ENCODE data around the gene HYDIN. TPM values are rescaled to one million over a fixed set of nuclear protein-coding genes. Genes with fewer than 3 reads are reported as not detected.

HYDIN gene
- polyA plus RNA-seq, 1 donor from 2014 or later, result 2.2 TPM

GRCh38 chr16:70760221-70760620 lies 470.3 kb downstream of the HYDIN start:
- Histone ChIP-seq H3K27ac (ENCODE audit: low read length) (no peak overlapping the region), H4K20me1 (ENCODE audit: insufficient read depth) (no peaks in the 10 kb centered on the region), H3K27me3 (ENCODE audit: insufficient read depth, low read depth, low read length) (no peaks in the 10 kb centered on the region), H3K9me2 (ENCODE audit: insufficient read depth, low read length) (no peaks in the 10 kb centered on the region), H3K79me2 (replicated peaks; ENCODE audit: insufficient read depth, low read length) (no peaks in the 10 kb centered on the region), H3K4me3 (ENCODE audit: low read length) (no peak overlapping the region), H2AFZ (ENCODE audit: low read depth, low read length) (no peak overlapping the region), H3K9me3 (ENCODE audit: low read length) (no peaks in the 10 kb centered on the region), H3F3A (ENCODE audit: insufficient read depth, low read length, poor library complexity, severe bottlenecking) (no peaks in the 10 kb centered on the region), H3K4me2 (ENCODE audit: low read length) (no peak overlapping the region), H3K9ac (ENCODE audit: low read length) (no peak overlapping the region), H3K36me3 (ENCODE audit: insufficient read depth, low read length) (no peaks in the 10 kb centered on the region)
- TF ChIP-seq EP300 (conservative IDR thresholded peaks at IDR 0.05; ENCODE audit: poor library complexity, severe bottlenecking) (no peak), TAF1 (IDR thresholded peaks at IDR 0.05; ENCODE audit: low read depth) (no peak), SMC3 (conservative IDR thresholded peaks at IDR 0.05; ENCODE audit: poor library complexity) (no peak), MXI1 (conservative IDR thresholded peaks at IDR 0.05; ENCODE audit: poor library complexity, severe bottlenecking) (no peak), EZH2 (IDR thresholded peaks at IDR 0.05; ENCODE audit: borderline replicate concordance, insufficient read depth, low read length, poor library complexity, severe bottlenecking) (no peak), RAD21 (conservative IDR thresholded peaks at IDR 0.05) (no peak), CTCF (IDR thresholded peaks at IDR 0.05; ENCODE audit: poor library complexity, severe bottlenecking) (no peak), POLR2AphosphoS5 (IDR thresholded peaks at IDR 0.05) (no peak)
- TF ChIP-seq, protein P1, sequence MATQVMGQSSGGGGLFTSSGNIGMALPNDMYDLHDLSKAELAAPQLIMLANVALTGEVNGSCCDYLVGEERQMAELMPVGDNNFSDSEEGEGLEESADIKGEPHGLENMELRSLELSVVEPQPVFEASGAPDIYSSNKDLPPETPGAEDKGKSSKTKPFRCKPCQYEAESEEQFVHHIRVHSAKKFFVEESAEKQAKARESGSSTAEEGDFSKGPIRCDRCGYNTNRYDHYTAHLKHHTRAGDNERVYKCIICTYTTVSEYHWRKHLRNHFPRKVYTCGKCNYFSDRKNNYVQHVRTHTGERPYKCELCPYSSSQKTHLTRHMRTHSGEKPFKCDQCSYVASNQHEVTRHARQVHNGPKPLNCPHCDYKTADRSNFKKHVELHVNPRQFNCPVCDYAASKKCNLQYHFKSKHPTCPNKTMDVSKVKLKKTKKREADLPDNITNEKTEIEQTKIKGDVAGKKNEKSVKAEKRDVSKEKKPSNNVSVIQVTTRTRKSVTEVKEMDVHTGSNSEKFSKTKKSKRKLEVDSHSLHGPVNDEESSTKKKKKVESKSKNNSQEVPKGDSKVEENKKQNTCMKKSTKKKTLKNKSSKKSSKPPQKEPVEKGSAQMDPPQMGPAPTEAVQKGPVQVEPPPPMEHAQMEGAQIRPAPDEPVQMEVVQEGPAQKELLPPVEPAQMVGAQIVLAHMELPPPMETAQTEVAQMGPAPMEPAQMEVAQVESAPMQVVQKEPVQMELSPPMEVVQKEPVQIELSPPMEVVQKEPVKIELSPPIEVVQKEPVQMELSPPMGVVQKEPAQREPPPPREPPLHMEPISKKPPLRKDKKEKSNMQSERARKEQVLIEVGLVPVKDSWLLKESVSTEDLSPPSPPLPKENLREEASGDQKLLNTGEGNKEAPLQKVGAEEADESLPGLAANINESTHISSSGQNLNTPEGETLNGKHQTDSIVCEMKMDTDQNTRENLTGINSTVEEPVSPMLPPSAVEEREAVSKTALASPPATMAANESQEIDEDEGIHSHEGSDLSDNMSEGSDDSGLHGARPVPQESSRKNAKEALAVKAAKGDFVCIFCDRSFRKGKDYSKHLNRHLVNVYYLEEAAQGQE (IDR thresholded peaks at IDR 0.05; ENCODE audit: borderline replicate concordance), result no peak

DNA sequence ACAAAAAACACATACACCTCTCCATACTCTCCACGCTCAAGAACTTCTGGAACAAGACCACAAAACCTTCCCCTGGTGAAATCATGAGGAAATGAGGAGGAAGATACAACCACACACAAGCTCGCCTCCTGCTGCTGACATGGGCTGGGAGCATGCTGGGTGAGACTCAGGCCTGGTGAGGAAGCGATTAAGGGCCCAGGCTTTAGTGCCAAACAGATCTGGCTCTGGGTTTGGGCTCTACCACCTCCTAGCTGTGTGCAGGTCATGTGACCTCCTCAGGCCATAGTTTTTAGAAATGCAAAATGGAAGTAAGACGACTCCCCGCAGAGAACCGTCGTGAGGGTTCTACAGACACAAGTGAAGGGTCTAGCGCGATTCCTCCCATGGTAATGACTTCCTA lies 470.9 kb downstream of the HYDIN start:
- H3K4me2 ChIP-seq (ENCODE audit: low read length), result no peak overlapping the region
- H3K36me3 ChIP-seq (ENCODE audit: insufficient read depth, low read length), result no peaks in the 10 kb centered on the region
- no peak overlapping the region for H3K4me3 ChIP-seq (ENCODE audit: low read length)
- no peak overlapping the region for H3K9ac ChIP-seq (ENCODE audit: low read length)
- no peaks in the 10 kb centered on the region for H3K27me3 ChIP-seq (ENCODE audit: insufficient read depth, low read depth, low read length)
- H4K20me1 ChIP-seq (ENCODE audit: insufficient read depth), result no peaks in the 10 kb centered on the region
- no peak overlapping the region for H3K27ac ChIP-seq (ENCODE audit: low read length)
- no peaks in the 10 kb centered on the region for H3K9me3 ChIP-seq (ENCODE audit: low read length)
- no peaks in the 10 kb centered on the region for H3K9me2 ChIP-seq (ENCODE audit: insufficient read depth, low read length)
- TF ChIP-seq EZH2 (IDR thresholded peaks at IDR 0.05; ENCODE audit: borderline replicate concordance, insufficient read depth, low read length, poor library complexity, severe bottlenecking) (no peak), POLR2AphosphoS5 (IDR thresholded peaks at IDR 0.05) (no peak), CTCF (IDR thresholded peaks at IDR 0.05; ENCODE audit: poor library complexity, severe bottlenecking) (no peak), SMC3 (conservative IDR thresholded peaks at IDR 0.05; ENCODE audit: poor library complexity) (no peak), RAD21 (conservative IDR thresholded peaks at IDR 0.05) (no peak), TAF1 (IDR thresholded peaks at IDR 0.05; ENCODE audit: low read depth) (no peak), MXI1 (conservative IDR thresholded peaks at IDR 0.05; ENCODE audit: poor library complexity, severe bottlenecking) (no peak), EP300 (conservative IDR thresholded peaks at IDR 0.05; ENCODE audit: poor library complexity, severe bottlenecking) (no peak)
- TF ChIP-seq, protein P1 (IDR thresholded peaks at IDR 0.05; ENCODE audit: borderline replicate concordance), result no peak
- no peak overlapping the region for H2AFZ ChIP-seq (ENCODE audit: low read depth, low read length)
- H3K79me2 ChIP-seq (replicated peaks; ENCODE audit: insufficient read depth, low read length), result no peaks in the 10 kb centered on the region
- H3F3A ChIP-seq (ENCODE audit: insufficient read depth, low read length, poor library complexity, severe bottlenecking), result no peaks in the 10 kb centered on the region
